ENCODE results near the gene KCNN1. TPM values are rescaled to one million over a fixed set of nuclear protein-coding genes. Genes with fewer than 3 reads are reported as not detected.

KCNN1 gene
- total RNA-seq, 4 donors from 2014 or later, result 1.9 TPM; not detected in 3

DNA sequence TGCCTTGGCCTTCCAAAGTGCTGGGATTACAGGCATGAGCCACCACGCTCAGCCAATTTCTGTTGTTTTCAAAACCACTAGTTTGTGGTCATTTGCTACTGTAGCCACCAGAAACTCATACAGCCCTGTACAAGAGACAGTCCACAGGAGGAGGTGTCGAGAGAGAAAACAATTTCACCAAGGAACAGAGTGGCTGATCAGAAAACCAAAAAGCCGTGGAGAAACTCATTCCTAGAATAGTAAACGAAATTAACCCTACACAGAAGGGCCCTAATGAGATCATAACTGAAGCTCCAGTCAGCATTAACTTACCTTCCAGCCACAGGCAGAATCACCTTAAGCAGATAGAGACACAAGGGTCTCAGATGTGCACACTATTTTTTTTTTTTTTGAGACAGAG is 37.9 kb upstream of the KCNN1 start:
- Histone ChIP-seq H3K27me3 (no peaks in the 10 kb centered on the region), H3K27ac (no peak overlapping the region), H3K9me3 (no peaks in the 10 kb centered on the region), H3K4me1 (peaks cover 0 to 8% of the 10 kb centered on the region in 2 donors), H3K36me3 (no peaks in the 10 kb centered on the region), H3K4me3 (no peak overlapping the region)
- no peak for DNase-seq
- intact Hi-C loops (cut with DNase I; ENCODE audit: low total_unique reads), result no loop called here
- TF ChIP-seq POLR2A (IDR thresholded peaks at IDR 0.05), result no peak
- TF ChIP-seq, protein P1, sequence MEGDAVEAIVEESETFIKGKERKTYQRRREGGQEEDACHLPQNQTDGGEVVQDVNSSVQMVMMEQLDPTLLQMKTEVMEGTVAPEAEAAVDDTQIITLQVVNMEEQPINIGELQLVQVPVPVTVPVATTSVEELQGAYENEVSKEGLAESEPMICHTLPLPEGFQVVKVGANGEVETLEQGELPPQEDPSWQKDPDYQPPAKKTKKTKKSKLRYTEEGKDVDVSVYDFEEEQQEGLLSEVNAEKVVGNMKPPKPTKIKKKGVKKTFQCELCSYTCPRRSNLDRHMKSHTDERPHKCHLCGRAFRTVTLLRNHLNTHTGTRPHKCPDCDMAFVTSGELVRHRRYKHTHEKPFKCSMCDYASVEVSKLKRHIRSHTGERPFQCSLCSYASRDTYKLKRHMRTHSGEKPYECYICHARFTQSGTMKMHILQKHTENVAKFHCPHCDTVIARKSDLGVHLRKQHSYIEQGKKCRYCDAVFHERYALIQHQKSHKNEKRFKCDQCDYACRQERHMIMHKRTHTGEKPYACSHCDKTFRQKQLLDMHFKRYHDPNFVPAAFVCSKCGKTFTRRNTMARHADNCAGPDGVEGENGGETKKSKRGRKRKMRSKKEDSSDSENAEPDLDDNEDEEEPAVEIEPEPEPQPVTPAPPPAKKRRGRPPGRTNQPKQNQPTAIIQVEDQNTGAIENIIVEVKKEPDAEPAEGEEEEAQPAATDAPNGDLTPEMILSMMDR (IDR thresholded peaks at IDR 0.05), result no peak

DNA sequence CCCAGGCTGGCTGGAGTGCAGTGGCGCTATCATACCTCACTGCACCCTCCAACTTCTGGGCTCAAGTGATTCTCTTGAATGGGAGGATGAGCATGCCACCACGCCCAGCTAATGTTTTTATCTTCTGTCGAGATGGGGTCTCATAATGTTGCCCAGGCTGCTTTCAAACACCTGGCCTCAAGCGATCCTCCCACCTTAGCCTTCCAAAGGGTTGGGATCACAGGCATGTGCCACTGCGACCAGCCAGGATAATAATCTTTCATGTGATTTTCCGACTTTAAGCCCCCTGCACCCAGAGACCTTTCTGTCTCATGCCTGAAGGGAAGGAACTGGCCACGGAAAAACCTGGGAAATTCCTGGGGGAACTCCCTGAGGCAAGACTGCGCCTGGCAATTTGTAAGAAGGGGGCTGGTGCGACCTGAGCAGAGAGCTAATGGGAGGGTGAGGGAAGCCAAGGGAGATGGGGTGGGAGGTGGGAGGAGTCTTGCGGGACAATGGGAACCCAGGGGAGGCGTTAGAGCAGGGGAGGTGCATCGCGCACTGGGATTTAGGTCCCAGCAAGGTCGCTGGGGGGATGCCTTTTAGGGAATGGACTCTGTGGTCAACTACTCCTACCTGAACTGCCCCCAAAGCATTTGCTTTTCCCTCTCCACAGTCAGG is 35.2 kb upstream of the KCNN1 start:
- intact Hi-C loops (cut with DNase I; ENCODE audit: low total_unique reads), result no loop called here
- Histone ChIP-seq H3K9me3 (no peaks in the 10 kb centered on the region), H3K27me3 (no peaks in the 10 kb centered on the region), H3K27ac (no peak overlapping the region), H3K36me3 (no peaks in the 10 kb centered on the region), H3K4me3 (peak overlapping the region in 1 of 2 donors; percentile 94), H3K4me1 (peaks cover 0 to 10% of the 10 kb centered on the region in 2 donors)
- no peak for DNase-seq
- no peak for TF ChIP-seq POLR2A (IDR thresholded peaks at IDR 0.05)
- TF ChIP-seq, protein P1 (IDR thresholded peaks at IDR 0.05), result no peak

DNA sequence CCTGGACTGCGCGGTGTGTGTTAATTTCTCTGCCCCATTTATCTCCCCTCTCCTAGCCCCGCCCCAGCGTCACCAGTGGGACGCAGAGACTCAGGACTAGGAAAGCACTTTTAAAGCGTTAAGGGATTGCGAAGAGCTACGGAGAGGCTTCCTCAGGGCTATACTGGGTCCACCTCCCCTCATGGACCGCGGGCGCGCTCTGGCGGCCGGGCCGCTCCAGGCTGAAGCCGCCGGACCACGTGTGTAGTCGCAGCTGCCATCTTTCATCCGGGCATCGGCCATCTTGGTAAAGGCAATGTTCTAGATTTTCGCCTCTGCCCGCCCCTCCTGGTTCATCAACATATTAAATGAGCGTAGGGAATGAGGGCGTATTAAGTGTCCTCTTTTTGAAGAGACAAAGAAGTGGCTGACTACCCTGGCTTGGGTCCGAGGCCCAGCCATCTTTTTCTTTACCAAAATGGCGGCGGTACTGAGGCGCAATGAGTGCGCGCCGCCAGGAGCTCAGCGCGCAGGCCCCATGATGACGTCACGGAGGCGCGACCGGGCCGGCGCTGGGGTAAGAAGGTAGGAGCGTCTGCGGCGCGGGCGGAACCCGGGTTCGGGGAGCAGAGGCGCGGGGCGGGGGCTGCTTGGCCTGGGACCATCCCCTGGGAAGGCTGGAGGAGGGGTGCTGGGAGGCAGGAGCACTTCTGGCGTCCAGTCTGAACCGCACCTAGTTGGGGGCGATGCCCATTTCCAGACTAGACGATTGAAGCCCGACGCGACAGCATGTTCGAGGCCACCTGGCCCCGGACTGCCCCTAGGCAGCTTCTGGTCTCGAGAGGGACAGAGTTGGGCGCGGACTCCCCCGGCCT is 34.2 kb upstream of the KCNN1 start, which contains the start of gene CCDC124:
Gene CCDC124 (plus strand): TSS at position 531 of the 854 bp plus-strand sequence. CDS start 3,406 bp downstream, outside the sequence.
- peak within 1 kb of the TSS; percentile 83 to 94 for H3K4me3 ChIP-seq
- H3K27ac ChIP-seq, result peak within 1 kb of the TSS; percentile 74 to 87
- intact Hi-C loops (cut with DNase I; ENCODE audit: low total_unique reads), result no loop called here
- peak; percentile 85 for DNase-seq
- TF ChIP-seq, protein P1 (IDR thresholded peaks at IDR 0.05), result peak; percentile 57 to 75 (median 66)
- peak; percentile 79 to 84 for TF ChIP-seq POLR2A (IDR thresholded peaks at IDR 0.05)
- H3K36me3 ChIP-seq, result no peaks in the 10 kb centered on the region
- H3K27me3 ChIP-seq, result no peaks in the 10 kb centered on the region
- H3K4me1 ChIP-seq, result peaks cover 0 to 10% of the 10 kb centered on the region in 2 donors
- H3K9me3 ChIP-seq, result no peaks in the 10 kb centered on the region

DNA sequence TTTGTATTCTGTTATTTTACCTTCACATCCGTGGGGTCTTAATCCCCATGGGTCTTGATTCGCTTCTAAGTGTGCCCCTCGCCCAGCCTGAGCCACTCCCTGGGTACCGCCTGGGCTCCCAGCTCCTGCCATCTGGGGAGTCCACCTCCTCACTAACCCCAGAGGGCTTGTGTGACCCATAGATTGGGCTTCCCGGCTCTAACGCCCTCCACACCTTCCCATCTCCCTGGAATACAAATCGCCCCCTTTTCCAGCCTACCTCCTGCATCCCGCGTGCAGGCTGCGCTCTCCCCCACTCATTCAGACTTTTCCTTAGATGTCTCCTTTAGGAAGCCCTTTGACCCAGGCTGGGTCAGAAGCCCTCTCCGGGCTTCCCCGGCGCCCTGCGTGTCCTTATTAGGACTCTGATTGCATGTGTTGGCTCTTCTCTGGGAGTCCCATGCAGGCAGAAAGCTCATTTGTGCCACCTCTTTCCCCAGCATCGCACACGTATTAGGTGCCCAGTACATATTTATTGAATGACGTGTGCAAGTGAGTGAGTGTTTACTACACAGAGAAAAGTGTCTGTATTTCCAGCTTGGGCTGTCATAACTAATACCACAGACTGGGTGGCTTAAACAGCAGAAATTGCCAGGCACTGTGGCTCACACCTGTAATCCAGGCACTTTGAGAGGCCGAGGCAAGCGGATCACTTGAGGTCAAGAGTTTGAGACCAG is 33.3 kb upstream of the KCNN1 start:
- DNase-seq, result no peak
- Histone ChIP-seq H3K9me3 (no peaks in the 10 kb centered on the region), H3K4me3 (peak overlapping the region; percentile 83 to 94), H3K27me3 (no peaks in the 10 kb centered on the region), H3K27ac (peak overlapping the region; percentile 74 to 87), H3K36me3 (no peaks in the 10 kb centered on the region), H3K4me1 (peaks cover 0 to 10% of the 10 kb centered on the region in 2 donors)
- intact Hi-C loops (cut with DNase I; ENCODE audit: low total_unique reads), result no loop called here
- TF ChIP-seq POLR2A (IDR thresholded peaks at IDR 0.05), result no peak
- TF ChIP-seq, protein P1 (IDR thresholded peaks at IDR 0.05), result no peak

Data from uterus (tissue), 4 donors.